ENCODE results near the gene STUB1.

Gene STUB1

DNA sequence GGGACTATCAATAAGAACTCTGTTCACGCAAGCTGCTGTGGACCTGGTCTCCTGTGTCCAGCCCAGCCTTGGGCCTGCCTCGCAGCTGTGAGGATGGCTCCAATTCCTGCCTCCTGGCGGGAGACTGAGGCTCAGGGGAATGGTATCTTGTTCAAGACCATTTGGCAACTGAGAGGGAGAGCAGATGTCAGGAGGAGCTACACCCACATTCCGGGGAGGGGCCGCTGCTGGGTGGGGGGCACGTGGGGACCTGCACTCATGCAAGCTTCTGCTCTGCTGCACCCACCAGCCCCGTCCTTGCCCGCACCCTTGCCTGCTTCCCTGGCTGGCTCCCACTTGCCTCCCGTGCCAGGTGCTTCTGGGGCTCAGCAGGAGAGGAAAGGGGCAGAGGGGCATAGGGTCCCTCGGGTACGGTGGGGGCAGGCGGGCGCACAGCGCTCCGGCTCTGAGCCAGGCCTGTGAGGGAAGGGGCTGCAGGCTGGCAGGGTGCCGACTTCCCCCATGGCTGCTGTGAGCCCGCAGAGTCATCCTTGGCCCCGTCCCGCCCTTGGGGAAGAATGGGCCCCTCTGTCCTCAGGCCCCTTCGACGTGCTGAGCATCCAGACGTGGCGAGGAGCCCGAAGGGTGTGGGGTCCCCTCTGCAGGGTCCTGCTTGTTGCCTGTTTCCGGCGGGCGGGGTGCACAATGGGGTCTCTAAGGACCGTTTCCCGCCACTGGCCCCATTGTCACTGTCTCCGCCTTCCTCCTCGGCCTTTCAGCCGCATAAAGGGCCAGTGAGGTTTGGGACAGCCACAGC, 37.4 kb downstream of the STUB1 start:
- TF ChIP-seq FOXP2 (optimal IDR thresholded peaks at IDR 0.05; ENCODE audit: borderline replicate concordance, extremely low read depth, extremely low read length, insufficient read depth): no peak
- TF ChIP-seq POLR2AphosphoS5 (IDR thresholded peaks at IDR 0.05; ENCODE audit: low read depth, low read length): no peak; the same call in 1 of the 2 replicates
- no peak for TF ChIP-seq REST (IDR thresholded peaks at IDR 0.05; ENCODE audit: insufficient read depth in 1 of 2, low read depth in 2 of 2, low read length in 2 of 2)
- TF ChIP-seq SIN3A (IDR thresholded peaks at IDR 0.05; ENCODE audit: borderline replicate concordance, insufficient read depth, low read length): no peak

- no peak for TF ChIP-seq FOXP2 (optimal IDR thresholded peaks at IDR 0.05; ENCODE audit: borderline replicate concordance, extremely low read depth, extremely low read length, insufficient read depth)
- no peak for TF ChIP-seq TAF1 (IDR thresholded peaks at IDR 0.05; ENCODE audit: borderline replicate concordance, insufficient read depth, low read length)
- no peak for TF ChIP-seq POLR2AphosphoS5 (IDR thresholded peaks at IDR 0.05; ENCODE audit: low read depth, low read length)
- TF ChIP-seq SIN3A (IDR thresholded peaks at IDR 0.05; ENCODE audit: borderline replicate concordance, insufficient read depth, low read length): no peak
- no peak for TF ChIP-seq REST (IDR thresholded peaks at IDR 0.05; ENCODE audit: insufficient read depth in 1 of 2, low read depth in 2 of 2, low read length in 2 of 2)
Observed at GRCh38 chr16:718389-718788, 38.2 kb downstream of the STUB1 start.

DNA sequence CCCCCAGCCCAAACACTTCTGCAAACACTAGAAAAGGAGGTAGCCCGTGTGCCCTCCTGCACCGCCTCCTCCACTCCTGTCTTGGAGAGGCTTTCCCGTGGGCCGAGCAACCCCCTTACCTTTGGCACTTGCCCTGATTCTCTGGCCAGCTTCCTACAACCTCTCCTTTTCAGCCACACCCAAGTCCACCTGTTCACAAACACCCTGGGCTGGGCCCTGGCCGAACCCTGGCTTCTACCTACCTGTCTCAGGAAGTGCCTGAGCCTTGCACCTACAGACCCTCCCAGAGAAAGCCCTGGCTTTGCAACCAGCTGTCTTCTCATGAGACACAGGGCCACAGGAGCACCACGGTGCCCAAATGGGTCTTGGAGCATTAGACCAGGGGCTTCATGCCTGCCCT, 38.7 kb downstream of the STUB1 start:
- no peak for TF ChIP-seq SIN3A (IDR thresholded peaks at IDR 0.05; ENCODE audit: borderline replicate concordance, insufficient read depth, low read length)
- TF ChIP-seq REST (IDR thresholded peaks at IDR 0.05; ENCODE audit: insufficient read depth in 1 of 2, low read depth in 2 of 2, low read length in 2 of 2): no peak
- TF ChIP-seq TAF1 (IDR thresholded peaks at IDR 0.05; ENCODE audit: borderline replicate concordance, insufficient read depth, low read length): no peak
- no peak for TF ChIP-seq FOXP2 (optimal IDR thresholded peaks at IDR 0.05; ENCODE audit: borderline replicate concordance, extremely low read depth, extremely low read length, insufficient read depth)
- TF ChIP-seq POLR2AphosphoS5 (IDR thresholded peaks at IDR 0.05; ENCODE audit: low read depth, low read length): no peak

GRCh38 chr16:719815-720446, 39.7 kb downstream of the STUB1 start:
- 0 out of 4 replicates have a peak, but pooled peaks of 1 of the 2 experiments have one; percentile 7 for TF ChIP-seq REST (IDR thresholded peaks at IDR 0.05; ENCODE audit: insufficient read depth in 1 of 2, low read depth in 2 of 2, low read length in 2 of 2)
- no peak for TF ChIP-seq SIN3A (IDR thresholded peaks at IDR 0.05; ENCODE audit: borderline replicate concordance, insufficient read depth, low read length)
- peak; percentile 61; the same call in 1 of the 2 replicates for TF ChIP-seq POLR2AphosphoS5 (IDR thresholded peaks at IDR 0.05; ENCODE audit: low read depth, low read length)
